GM12878 (cell line): ENCODE data around the gene STAB2. TPM values are rescaled to one million over a fixed set of nuclear protein-coding genes. Genes with fewer than 3 reads are reported as not detected.

Experiments
- CBX5 ChIP-seq: sonication (generic); IDR thresholded peaks from 2 replicates; pipeline ENCODE4 v1.6.1; 2016; ENCODE audit warnings: low read depth, moderate library complexity, mild to moderate bottlenecking, inconsistent platforms
- CTCF ChIP-seq, 3 experiments: IDR thresholded peaks in 2 of 3; conservative IDR thresholded peaks in 1 of 3; 2 replicates each; pipeline ENCODE4 v1.5.1; 2011; ENCODE audit warnings: low read depth in 3 of 3, low read length in 3 of 3, mild to moderate bottlenecking in 3 of 3, control low read depth in 2 of 3, moderate library complexity in 2 of 3, inconsistent platforms in 1 of 3, mixed read lengths in 1 of 3; ENCODE audit not compliant: control insufficient read depth in 2 of 3, insufficient read depth in 1 of 3; ENCODE audit errors: extremely low read depth in 1 of 3
- E4F1 ChIP-seq: fragments of 450-650 bp; IDR thresholded peaks from 2 replicates; pipeline ENCODE4 v1.6.1; 2018; ENCODE audit warnings: borderline replicate concordance, mild to moderate bottlenecking; ENCODE audit not compliant: partially characterized antibody
- FOXK2 ChIP-seq: fragments of 450-650 bp; IDR thresholded peaks from 2 replicates; pipeline ENCODE4 v1.6.1; 2017; ENCODE audit warnings: mild to moderate bottlenecking, moderate library complexity
- HDAC6 ChIP-seq: fragments of 200-600 bp; sonication (generic); IDR thresholded peaks from one replicate; pipeline ENCODE4 v1.8.0; 2017; ENCODE audit warnings: antibody characterized with exemption; ENCODE audit not compliant: unreplicated experiment
- RELA ChIP-seq: fragments of 450-650 bp; IDR thresholded peaks from 2 replicates; pipeline ENCODE4 v1.8.0; 2014; ENCODE audit warnings: borderline replicate concordance; ENCODE audit not compliant: partially characterized antibody
- SPI1 ChIP-seq: IDR thresholded peaks from 2 replicates; pipeline ENCODE4 v1.6.1; 2011; ENCODE audit warnings: low read depth, mild to moderate bottlenecking, low read length, moderate library complexity, borderline replicate concordance; ENCODE audit not compliant: insufficient read depth
- SREBF1 ChIP-seq: IDR thresholded peaks from 2 replicates; pipeline ENCODE4 v1.6.1; 2012; ENCODE audit warnings: mild to moderate bottlenecking, low read length
- STAT3 ChIP-seq: IDR thresholded peaks from 2 replicates; pipeline ENCODE4 v1.6.1; 2011; ENCODE audit warnings: low read depth, low read length, improper control_type of control experiment
- SUZ12 ChIP-seq: fragments of 200-600 bp; sonication (generic); IDR thresholded peaks from one replicate; pipeline ENCODE4 v1.6.1; 2018; ENCODE audit warnings: antibody characterized with exemption, mild to moderate bottlenecking; ENCODE audit not compliant: unreplicated experiment
- ZNF274 ChIP-seq: IDR thresholded peaks from one replicate; pipeline ENCODE4 v1.8.0; 2011; ENCODE audit not compliant: insufficient read length, insufficient read depth
- ZSCAN29 ChIP-seq: fragments of 450-650 bp; IDR thresholded peaks from 2 replicates; pipeline ENCODE4 v1.6.1; 2017; ENCODE audit warnings: mild to moderate bottlenecking, moderate library complexity
- polyA plus RNA-seq, 11 experiments: library from polyadenylated mRNA; depleted of rRNA in 4 of 11; unstranded in 6 of 11; stranded (reverse) in 5 of 11; fragments of >200 nt; fragmentation: Nextera tagmentation in 4 of 11; fragmentation: Illumina TruSeq in 1 of 11; extraction: Ambion mirVana in 4 of 11; extraction: Trizol in 1 of 11; gene quantifications; 1 replicate in 1 of 11; 2 replicates in 10 of 11; pipeline versions ENCODE4 v1.2.1 to v1.2.3, GENCODE V29; 2011 to 2016; ENCODE audit warnings: inconsistent platforms in 2 of 11, missing spikeins in 2 of 11, low read depth in 1 of 11
- total RNA-seq, 4 experiments: library from RNA; depleted of rRNA in 3 of 4; stranded (reverse); fragments of >200 nt in 3 of 4; fragmentation: Illumina TruSeq in 1 of 4; extraction: Trizol in 1 of 4; gene quantifications; 2 replicates each; pipeline versions ENCODE4 v1.2.1 to v1.2.3, GENCODE V29; 2013 to 2021
- TF ChIP-seq, protein P1 (sequence below): fragments of 450-650 bp; IDR thresholded peaks from 2 replicates; pipeline ENCODE4 v1.6.1; 2018; ENCODE audit warnings: mild to moderate bottlenecking, low read depth, moderate library complexity; ENCODE audit not compliant: partially characterized antibody

Gene STAB2
- total and polyA plus RNA-seq, 10 of the 15 experiments (the other 5 are each of a cell fraction or from before 2014, with no cell fraction given): 0.37 TPM; not detected in 9

- TF ChIP-seq, protein P1, sequence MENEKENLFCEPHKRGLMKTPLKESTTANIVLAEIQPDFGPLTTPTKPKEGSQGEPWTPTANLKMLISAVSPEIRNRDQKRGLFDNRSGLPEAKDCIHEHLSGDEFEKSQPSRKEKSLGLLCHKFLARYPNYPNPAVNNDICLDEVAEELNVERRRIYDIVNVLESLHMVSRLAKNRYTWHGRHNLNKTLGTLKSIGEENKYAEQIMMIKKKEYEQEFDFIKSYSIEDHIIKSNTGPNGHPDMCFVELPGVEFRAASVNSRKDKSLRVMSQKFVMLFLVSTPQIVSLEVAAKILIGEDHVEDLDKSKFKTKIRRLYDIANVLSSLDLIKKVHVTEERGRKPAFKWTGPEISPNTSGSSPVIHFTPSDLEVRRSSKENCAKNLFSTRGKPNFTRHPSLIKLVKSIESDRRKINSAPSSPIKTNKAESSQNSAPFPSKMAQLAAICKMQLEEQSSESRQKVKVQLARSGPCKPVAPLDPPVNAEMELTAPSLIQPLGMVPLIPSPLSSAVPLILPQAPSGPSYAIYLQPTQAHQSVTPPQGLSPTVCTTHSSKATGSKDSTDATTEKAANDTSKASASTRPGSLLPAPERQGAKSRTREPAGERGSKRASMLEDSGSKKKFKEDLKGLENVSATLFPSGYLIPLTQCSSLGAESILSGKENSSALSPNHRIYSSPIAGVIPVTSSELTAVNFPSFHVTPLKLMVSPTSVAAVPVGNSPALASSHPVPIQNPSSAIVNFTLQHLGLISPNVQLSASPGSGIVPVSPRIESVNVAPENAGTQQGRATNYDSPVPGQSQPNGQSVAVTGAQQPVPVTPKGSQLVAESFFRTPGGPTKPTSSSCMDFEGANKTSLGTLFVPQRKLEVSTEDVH: no peak
- TF ChIP-seq SREBF1 (no peak), CBX5 (no peak), E4F1 (no peak), ZSCAN29 (no peak), SUZ12 (no peak), STAT3 (no peak), SPI1 (no peak), FOXK2 (no peak), HDAC6 (no peak), ZNF274 (no peak), RELA (no peak), CTCF (IDR thresholded peaks at IDR 0.05 in 2 of 3, conservative IDR thresholded peaks at IDR 0.05 in 1 of 3; ENCODE audit: control insufficient read depth in 2 of 3, extremely low read depth in 1 of 3, insufficient read depth in 1 of 3, low read depth in 3 of 3, low read length in 3 of 3) (no peak)
Measured at GRCh38 chr12:103557628-103558010, 29.5 kb upstream of the STAB2 start (continued).
